ENCODE results near the gene TPD52L1. TPM values are rescaled to one million over a fixed set of nuclear protein-coding genes. Genes with fewer than 3 reads are reported as not detected.
"Not testable (repeated sequence)": the region's sequence is repeated elsewhere in the genome, so short reads cannot be mapped to it uniquely, and the experiment has no call there.

TPD52L1 gene
- total RNA-seq, 3 donors from 2014 or later (not counting 1 experiment from before 2014, with no cell fraction given), result 1.2 TPM; not detected in 1

GRCh38 chr6:125124049-125124669 is 29.4 kb upstream of the TPD52L1 start:
- H3K9me3 ChIP-seq (ENCODE audit: control insufficient read depth, insufficient read depth, low read length), result no peaks in the 10 kb centered on the region
- H3K27me3 Mint-ChIP-seq (ENCODE audit: low read depth in 2 of 2), result peaks cover 6 to 14% of the 10 kb centered on the region in 2 donors
- WGBS (ENCODE audit: insufficient coverage), result 95% methylated on average over 6 of the region's 6 CpGs
- no peak overlapping the region for H3K27ac Mint-ChIP-seq
- H3K27me3 ChIP-seq (ENCODE audit: control insufficient read depth, insufficient read depth, low read length), result no peaks in the 10 kb centered on the region
- intact Hi-C loops (cut with micrococcal nuclease), result no loop called here
- H3K36me3 ChIP-seq (ENCODE audit: control insufficient read depth, insufficient read depth, low read length), result no peaks in the 10 kb centered on the region
- H3K4me3 ChIP-seq (ENCODE audit: low read length), result no peak overlapping the region
- DNase-seq (no peak), ATAC-seq (no peak)
- H3K36me3 Mint-ChIP-seq, result no peaks in the 10 kb centered on the region
- H3K27ac ChIP-seq (ENCODE audit: low read length), result no peak overlapping the region
- no peak for TF ChIP-seq CTCF (IDR thresholded peaks at IDR 0.05)
- H3K4me1 ChIP-seq (ENCODE audit: control insufficient read depth, insufficient read depth, low read length), result no peaks in the 10 kb centered on the region
- no peak overlapping the region for H3K4me3 Mint-ChIP-seq
- no peaks in the 10 kb centered on the region for H3K9me3 Mint-ChIP-seq
- H3K4me1 Mint-ChIP-seq, result no peaks in the 10 kb centered on the region

GRCh38 chr6:125125856-125126255 is 27.7 kb upstream of the TPD52L1 start:
- H3K9me3 Mint-ChIP-seq; H3K4me1 ChIP-seq (ENCODE audit: control insufficient read depth, insufficient read depth, low read length); intact Hi-C loops (cut with micrococcal nuclease); H3K4me1 Mint-ChIP-seq; H3K27ac ChIP-seq (ENCODE audit: low read length); DNase-seq; H3K9me3 ChIP-seq (ENCODE audit: control insufficient read depth, insufficient read depth, low read length); H3K4me3 Mint-ChIP-seq; H3K36me3 Mint-ChIP-seq; H3K27ac Mint-ChIP-seq; H3K27me3 ChIP-seq (ENCODE audit: control insufficient read depth, insufficient read depth, low read length); H3K4me3 ChIP-seq (ENCODE audit: low read length); H3K36me3 ChIP-seq (ENCODE audit: control insufficient read depth, insufficient read depth, low read length); ATAC-seq: not testable (repeated sequence)
- WGBS (ENCODE audit: insufficient coverage), result 98% methylated on average over 23 of the region's 23 CpGs
- H3K27me3 Mint-ChIP-seq (ENCODE audit: low read depth in 2 of 2), result peaks cover 15 to 17% of the 10 kb centered on the region in 2 donors

- no peak for TF ChIP-seq CTCF (IDR thresholded peaks at IDR 0.05)
- no peak overlapping the region for H3K27ac Mint-ChIP-seq
- H3K4me3 Mint-ChIP-seq, result no peak overlapping the region
- no peak for DNase-seq
- Histone ChIP-seq H3K4me1 (ENCODE audit: control insufficient read depth, insufficient read depth, low read length) (no peaks in the 10 kb centered on the region), H3K9me3 (ENCODE audit: control insufficient read depth, insufficient read depth, low read length) (no peaks in the 10 kb centered on the region), H3K4me3 (ENCODE audit: low read length) (no peak overlapping the region), H3K27ac (ENCODE audit: low read length) (no peak overlapping the region), H3K36me3 (ENCODE audit: control insufficient read depth, insufficient read depth, low read length) (no peaks in the 10 kb centered on the region), H3K27me3 (ENCODE audit: control insufficient read depth, insufficient read depth, low read length) (no peaks in the 10 kb centered on the region)
- H3K27me3 Mint-ChIP-seq (ENCODE audit: low read depth in 2 of 2), result peaks cover 15% of the 10 kb centered on the region in 2 donors
- intact Hi-C loops (cut with micrococcal nuclease), result no loop called here
- WGBS (ENCODE audit: insufficient coverage), result 76% methylated on average over 4 of the region's 4 CpGs
- H3K9me3 Mint-ChIP-seq, result no peaks in the 10 kb centered on the region
- no peaks in the 10 kb centered on the region for H3K4me1 Mint-ChIP-seq
- ATAC-seq, result no peak
- no peaks in the 10 kb centered on the region for H3K36me3 Mint-ChIP-seq
Measured at GRCh38 chr6:125129354-125129753, 24.2 kb upstream of the TPD52L1 start.

GRCh38 chr6:125132058-125132457 is 21.5 kb upstream of the TPD52L1 start:
- peaks cover 10 to 15% of the 10 kb centered on the region in 2 donors for H3K27me3 Mint-ChIP-seq (ENCODE audit: low read depth in 2 of 2)
- Histone ChIP-seq H3K4me3 (ENCODE audit: low read length) (no peak overlapping the region), H3K27ac (ENCODE audit: low read length) (no peak overlapping the region), H3K27me3 (ENCODE audit: control insufficient read depth, insufficient read depth, low read length) (no peaks in the 10 kb centered on the region), H3K36me3 (ENCODE audit: control insufficient read depth, insufficient read depth, low read length) (no peaks in the 10 kb centered on the region), H3K4me1 (ENCODE audit: control insufficient read depth, insufficient read depth, low read length) (no peaks in the 10 kb centered on the region), H3K9me3 (ENCODE audit: control insufficient read depth, insufficient read depth, low read length) (no peaks in the 10 kb centered on the region)
- whole genome bisulfite sequencing (ENCODE audit: insufficient coverage), result 43% methylated on average over 1 of the region's 1 CpG
- intact Hi-C loops (cut with micrococcal nuclease), result no loop called here
- ATAC-seq (no peak), DNase-seq (no peak)
- no peak overlapping the region for H3K27ac Mint-ChIP-seq
- H3K4me3 Mint-ChIP-seq, result no peak overlapping the region
- no peaks in the 10 kb centered on the region for H3K9me3 Mint-ChIP-seq
- no peak for TF ChIP-seq CTCF (IDR thresholded peaks at IDR 0.05)
- H3K4me1 Mint-ChIP-seq, result no peaks in the 10 kb centered on the region
- no peaks in the 10 kb centered on the region for H3K36me3 Mint-ChIP-seq

All from natural killer cell (primary cell).